ENCODE data around the gene ISL2. TPM values are rescaled to one million over a fixed set of nuclear protein-coding genes. Genes with fewer than 3 reads are reported as not detected.

Gene ISL2
- total and polyA plus RNA-seq, 4 donors, result 0.03 to 0.14 TPM; not detected in 2

DNA sequence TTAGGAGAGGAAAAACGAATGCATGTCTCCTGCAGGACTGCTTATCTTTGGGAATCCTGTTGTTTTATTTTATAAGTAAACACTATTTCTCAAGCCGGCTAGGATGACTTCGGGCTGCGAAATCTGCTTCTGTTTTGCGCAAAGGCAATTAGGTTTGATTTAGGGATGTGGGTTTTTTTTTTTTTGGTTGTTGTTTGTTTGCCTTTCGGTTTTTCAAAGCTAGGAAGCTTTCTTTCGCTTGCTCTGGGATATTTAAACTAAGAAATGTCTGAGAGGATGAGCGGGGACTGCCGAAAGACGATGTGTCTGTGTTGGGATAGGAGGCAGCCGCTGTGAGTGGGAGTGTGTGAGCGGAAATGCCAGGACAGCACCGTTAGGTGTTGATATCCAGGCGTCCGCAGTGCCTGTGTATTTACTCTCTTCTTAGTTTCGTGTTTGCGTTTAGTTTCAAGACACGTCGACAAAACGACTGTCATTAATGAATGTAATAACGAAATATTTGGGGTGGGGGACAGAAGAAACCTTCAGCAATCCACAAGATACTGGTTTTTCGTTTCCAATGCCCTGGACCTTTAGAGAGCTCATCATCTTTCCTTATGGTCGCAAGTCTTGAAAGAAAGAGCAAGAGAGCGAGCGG is 604 bp downstream of the ISL2 start:
- Histone ChIP-seq H3K27me3 (ENCODE audit: control insufficient read depth in 4 of 4, insufficient read depth in 4 of 4, low read length in 3 of 4) (peaks cover 0 to 41% (median 23%) of the 10 kb centered on the region in 4 donors), H3K4me1 (ENCODE audit: control insufficient read depth in 4 of 4, insufficient read depth in 4 of 4, low read length in 3 of 4) (peaks cover 12 to 50% (median 25%) of the 10 kb centered on the region in 4 donors), H3K9ac (ENCODE audit: low read depth in 1 of 2, low read length in 2 of 2) (no peak overlapping the region), H3K36me3 (ENCODE audit: control insufficient read depth in 4 of 4, insufficient read depth in 3 of 4, low read depth in 1 of 4, low read length in 3 of 4) (no peaks in the 10 kb centered on the region), H3K4me3 (ENCODE audit: low read depth in 1 of 3, low read length in 3 of 3) (no peak overlapping the region), H3K9me3 (ENCODE audit: control insufficient read depth in 4 of 4, low read length in 3 of 4) (peaks cover 0 to 14% (median 1%) of the 10 kb centered on the region in 4 donors), H3K27ac (ENCODE audit: low read depth in 1 of 2, low read length in 2 of 2) (no peak overlapping the region)
- DNase-seq (ENCODE audit: low spot score), result peak; percentile 30
- 9% methylated on average over 25 of the region's 25 CpGs for WGBS
- TF ChIP-seq GABPA (IDR thresholded peaks at IDR 0.05 in 1 of 2, conservative IDR thresholded peaks at IDR 0.05 in 1 of 2) (no peak), HNF4G (IDR thresholded peaks at IDR 0.05) (no peak), EGR1 (IDR thresholded peaks at IDR 0.05; ENCODE audit: low read depth in 2 of 2) (no peak), JUND (IDR thresholded peaks at IDR 0.05) (no peak), RAD21 (IDR thresholded peaks at IDR 0.05) (no peak), NR2F2 (IDR thresholded peaks at IDR 0.05) (no peak), YY1 (IDR thresholded peaks at IDR 0.05) (no peak)
- TF ChIP-seq, protein P1, sequence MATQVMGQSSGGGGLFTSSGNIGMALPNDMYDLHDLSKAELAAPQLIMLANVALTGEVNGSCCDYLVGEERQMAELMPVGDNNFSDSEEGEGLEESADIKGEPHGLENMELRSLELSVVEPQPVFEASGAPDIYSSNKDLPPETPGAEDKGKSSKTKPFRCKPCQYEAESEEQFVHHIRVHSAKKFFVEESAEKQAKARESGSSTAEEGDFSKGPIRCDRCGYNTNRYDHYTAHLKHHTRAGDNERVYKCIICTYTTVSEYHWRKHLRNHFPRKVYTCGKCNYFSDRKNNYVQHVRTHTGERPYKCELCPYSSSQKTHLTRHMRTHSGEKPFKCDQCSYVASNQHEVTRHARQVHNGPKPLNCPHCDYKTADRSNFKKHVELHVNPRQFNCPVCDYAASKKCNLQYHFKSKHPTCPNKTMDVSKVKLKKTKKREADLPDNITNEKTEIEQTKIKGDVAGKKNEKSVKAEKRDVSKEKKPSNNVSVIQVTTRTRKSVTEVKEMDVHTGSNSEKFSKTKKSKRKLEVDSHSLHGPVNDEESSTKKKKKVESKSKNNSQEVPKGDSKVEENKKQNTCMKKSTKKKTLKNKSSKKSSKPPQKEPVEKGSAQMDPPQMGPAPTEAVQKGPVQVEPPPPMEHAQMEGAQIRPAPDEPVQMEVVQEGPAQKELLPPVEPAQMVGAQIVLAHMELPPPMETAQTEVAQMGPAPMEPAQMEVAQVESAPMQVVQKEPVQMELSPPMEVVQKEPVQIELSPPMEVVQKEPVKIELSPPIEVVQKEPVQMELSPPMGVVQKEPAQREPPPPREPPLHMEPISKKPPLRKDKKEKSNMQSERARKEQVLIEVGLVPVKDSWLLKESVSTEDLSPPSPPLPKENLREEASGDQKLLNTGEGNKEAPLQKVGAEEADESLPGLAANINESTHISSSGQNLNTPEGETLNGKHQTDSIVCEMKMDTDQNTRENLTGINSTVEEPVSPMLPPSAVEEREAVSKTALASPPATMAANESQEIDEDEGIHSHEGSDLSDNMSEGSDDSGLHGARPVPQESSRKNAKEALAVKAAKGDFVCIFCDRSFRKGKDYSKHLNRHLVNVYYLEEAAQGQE (IDR thresholded peaks at IDR 0.05), result no peak
- TF ChIP-seq, protein P2, sequence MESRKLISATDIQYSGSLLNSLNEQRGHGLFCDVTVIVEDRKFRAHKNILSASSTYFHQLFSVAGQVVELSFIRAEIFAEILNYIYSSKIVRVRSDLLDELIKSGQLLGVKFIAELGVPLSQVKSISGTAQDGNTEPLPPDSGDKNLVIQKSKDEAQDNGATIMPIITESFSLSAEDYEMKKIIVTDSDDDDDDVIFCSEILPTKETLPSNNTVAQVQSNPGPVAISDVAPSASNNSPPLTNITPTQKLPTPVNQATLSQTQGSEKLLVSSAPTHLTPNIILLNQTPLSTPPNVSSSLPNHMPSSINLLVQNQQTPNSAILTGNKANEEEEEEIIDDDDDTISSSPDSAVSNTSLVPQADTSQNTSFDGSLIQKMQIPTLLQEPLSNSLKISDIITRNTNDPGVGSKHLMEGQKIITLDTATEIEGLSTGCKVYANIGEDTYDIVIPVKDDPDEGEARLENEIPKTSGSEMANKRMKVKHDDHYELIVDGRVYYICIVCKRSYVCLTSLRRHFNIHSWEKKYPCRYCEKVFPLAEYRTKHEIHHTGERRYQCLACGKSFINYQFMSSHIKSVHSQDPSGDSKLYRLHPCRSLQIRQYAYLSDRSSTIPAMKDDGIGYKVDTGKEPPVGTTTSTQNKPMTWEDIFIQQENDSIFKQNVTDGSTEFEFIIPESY (IDR thresholded peaks at IDR 0.05), result no peak
- TF ChIP-seq, protein P3, sequence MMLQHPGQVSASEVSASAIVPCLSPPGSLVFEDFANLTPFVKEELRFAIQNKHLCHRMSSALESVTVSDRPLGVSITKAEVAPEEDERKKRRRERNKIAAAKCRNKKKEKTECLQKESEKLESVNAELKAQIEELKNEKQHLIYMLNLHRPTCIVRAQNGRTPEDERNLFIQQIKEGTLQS (IDR thresholded peaks at IDR 0.05), result no peak

DNA sequence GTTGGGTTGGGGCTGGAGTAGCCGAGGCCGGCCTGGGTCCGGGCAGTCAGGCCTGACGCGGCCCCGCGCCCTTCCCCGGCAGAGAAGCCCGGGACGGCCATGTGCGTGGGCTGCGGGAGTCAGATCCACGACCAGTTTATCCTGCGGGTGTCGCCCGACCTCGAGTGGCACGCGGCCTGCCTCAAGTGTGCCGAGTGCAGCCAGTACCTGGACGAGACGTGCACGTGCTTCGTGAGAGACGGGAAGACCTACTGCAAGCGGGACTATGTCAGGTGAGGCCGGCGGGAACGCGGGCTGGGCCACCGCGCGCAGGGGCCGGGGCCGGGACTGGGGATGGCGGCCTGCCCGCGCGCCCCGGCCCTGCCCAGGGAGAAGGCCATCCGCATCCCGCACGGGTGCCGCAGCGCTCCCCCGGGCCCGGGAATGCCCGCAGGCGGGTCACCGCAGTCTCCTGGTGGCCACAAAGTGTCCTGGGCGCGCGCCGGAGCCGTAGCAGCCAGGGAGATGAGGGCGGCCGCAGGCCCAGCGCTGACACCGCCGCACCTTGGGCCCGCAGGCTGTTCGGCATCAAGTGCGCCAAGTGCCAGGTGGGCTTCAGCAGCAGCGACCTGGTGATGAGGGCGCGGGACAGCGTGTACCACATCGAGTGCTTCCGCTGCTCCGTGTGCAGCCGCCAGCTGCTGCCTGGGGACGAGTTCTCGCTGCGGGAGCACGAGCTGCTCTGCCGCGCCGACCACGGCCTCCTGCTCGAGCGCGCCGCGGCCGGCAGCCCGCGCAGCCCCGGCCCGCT is 1.3 kb downstream of the ISL2 start:
- H3K27me3 ChIP-seq (ENCODE audit: control insufficient read depth in 4 of 4, insufficient read depth in 4 of 4, low read length in 3 of 4), result peaks cover 0 to 42% (median 24%) of the 10 kb centered on the region in 4 donors
- H3K4me1 ChIP-seq (ENCODE audit: control insufficient read depth in 4 of 4, insufficient read depth in 4 of 4, low read length in 3 of 4), result peaks cover 12 to 55% (median 30%) of the 10 kb centered on the region in 4 donors
- 9% methylated on average over 89 of the region's 89 CpGs for WGBS
- H3K36me3 ChIP-seq (ENCODE audit: control insufficient read depth in 4 of 4, insufficient read depth in 3 of 4, low read depth in 1 of 4, low read length in 3 of 4), result no peaks in the 10 kb centered on the region
- H3K9ac ChIP-seq (ENCODE audit: low read depth in 1 of 2, low read length in 2 of 2), result no peak overlapping the region
- TF ChIP-seq SP1 (IDR thresholded peaks at IDR 0.05) (no peak), RXRA (IDR thresholded peaks at IDR 0.05) (no peak), HNF4G (IDR thresholded peaks at IDR 0.05) (no peak), HNF4A (conservative IDR thresholded peaks at IDR 0.05) (no peak), RAD21 (IDR thresholded peaks at IDR 0.05) (no peak), FOXA2 (IDR thresholded peaks at IDR 0.05) (no peak), JUND (IDR thresholded peaks at IDR 0.05) (no peak), NR2F2 (IDR thresholded peaks at IDR 0.05) (no peak), FOXA1 (IDR thresholded peaks at IDR 0.05) (no peak), YY1 (IDR thresholded peaks at IDR 0.05) (no peak), EGR1 (IDR thresholded peaks at IDR 0.05; ENCODE audit: low read depth in 2 of 2) (no peak), GABPA (IDR thresholded peaks at IDR 0.05 in 1 of 2, conservative IDR thresholded peaks at IDR 0.05 in 1 of 2) (no peak), TAF1 (conservative IDR thresholded peaks at IDR 0.05) (no peak)
- TF ChIP-seq, protein P4, sequence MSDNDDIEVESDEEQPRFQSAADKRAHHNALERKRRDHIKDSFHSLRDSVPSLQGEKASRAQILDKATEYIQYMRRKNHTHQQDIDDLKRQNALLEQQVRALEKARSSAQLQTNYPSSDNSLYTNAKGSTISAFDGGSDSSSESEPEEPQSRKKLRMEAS (IDR thresholded peaks at IDR 0.05), result no peak
- TF ChIP-seq, protein P2 (IDR thresholded peaks at IDR 0.05), result no peak
- TF ChIP-seq, protein P3 (IDR thresholded peaks at IDR 0.05), result no peak
- TF ChIP-seq, protein P5, sequence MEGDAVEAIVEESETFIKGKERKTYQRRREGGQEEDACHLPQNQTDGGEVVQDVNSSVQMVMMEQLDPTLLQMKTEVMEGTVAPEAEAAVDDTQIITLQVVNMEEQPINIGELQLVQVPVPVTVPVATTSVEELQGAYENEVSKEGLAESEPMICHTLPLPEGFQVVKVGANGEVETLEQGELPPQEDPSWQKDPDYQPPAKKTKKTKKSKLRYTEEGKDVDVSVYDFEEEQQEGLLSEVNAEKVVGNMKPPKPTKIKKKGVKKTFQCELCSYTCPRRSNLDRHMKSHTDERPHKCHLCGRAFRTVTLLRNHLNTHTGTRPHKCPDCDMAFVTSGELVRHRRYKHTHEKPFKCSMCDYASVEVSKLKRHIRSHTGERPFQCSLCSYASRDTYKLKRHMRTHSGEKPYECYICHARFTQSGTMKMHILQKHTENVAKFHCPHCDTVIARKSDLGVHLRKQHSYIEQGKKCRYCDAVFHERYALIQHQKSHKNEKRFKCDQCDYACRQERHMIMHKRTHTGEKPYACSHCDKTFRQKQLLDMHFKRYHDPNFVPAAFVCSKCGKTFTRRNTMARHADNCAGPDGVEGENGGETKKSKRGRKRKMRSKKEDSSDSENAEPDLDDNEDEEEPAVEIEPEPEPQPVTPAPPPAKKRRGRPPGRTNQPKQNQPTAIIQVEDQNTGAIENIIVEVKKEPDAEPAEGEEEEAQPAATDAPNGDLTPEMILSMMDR (IDR thresholded peaks at IDR 0.05; ENCODE audit: low read depth, low read length, missing input control), result no peak
- DNase-seq (ENCODE audit: low spot score), result no peak
- H3K9me3 ChIP-seq (ENCODE audit: control insufficient read depth in 4 of 4, low read length in 3 of 4), result peaks cover 0 to 14% (median 1%) of the 10 kb centered on the region in 4 donors
- H3K4me3 ChIP-seq (ENCODE audit: low read depth in 1 of 3, low read length in 3 of 3), result peak overlapping the region in 1 of 3 donors; percentile 12
- H3K27ac ChIP-seq (ENCODE audit: low read depth in 1 of 2, low read length in 2 of 2), result no peak overlapping the region
